Measurements from ENCODE around the gene ZEB2. TPM values are rescaled to one million over a fixed set of nuclear protein-coding genes. Genes with fewer than 3 reads are reported as not detected.

ZEB2 gene
- total and polyA plus RNA-seq, 4 donors: 7.6 to 39.6 (median 22.2) TPM

DNA sequence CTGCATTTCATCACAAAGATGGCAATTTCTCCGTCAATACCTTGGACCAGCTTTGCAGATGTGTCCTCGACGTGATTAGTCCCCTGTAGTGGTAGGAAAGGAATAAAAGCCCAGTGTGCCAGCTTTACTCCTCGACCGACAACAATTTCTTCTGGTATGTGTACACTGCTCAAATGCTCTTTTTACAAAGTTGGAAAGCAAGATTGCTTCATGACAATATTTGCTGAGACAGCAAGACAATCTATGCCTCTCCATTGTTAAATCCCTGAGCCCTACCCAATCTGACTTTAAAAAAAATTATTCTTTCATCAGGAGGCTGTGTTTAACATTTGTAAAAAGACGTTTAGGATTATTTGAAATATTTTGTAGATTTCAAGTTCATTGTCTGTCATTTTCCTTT, 27.6 kb upstream of the ZEB2 start:
- no peak for TF ChIP-seq GABPA (IDR thresholded peaks at IDR 0.05 in 1 of 2, conservative IDR thresholded peaks at IDR 0.05 in 1 of 2)
- TF ChIP-seq HNF4G (IDR thresholded peaks at IDR 0.05): no peak
- TF ChIP-seq, protein P1, sequence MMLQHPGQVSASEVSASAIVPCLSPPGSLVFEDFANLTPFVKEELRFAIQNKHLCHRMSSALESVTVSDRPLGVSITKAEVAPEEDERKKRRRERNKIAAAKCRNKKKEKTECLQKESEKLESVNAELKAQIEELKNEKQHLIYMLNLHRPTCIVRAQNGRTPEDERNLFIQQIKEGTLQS (IDR thresholded peaks at IDR 0.05): no peak
- no peak for TF ChIP-seq EGR1 (IDR thresholded peaks at IDR 0.05; ENCODE audit: low read depth in 2 of 2)
- no peak for TF ChIP-seq FOXA2 (IDR thresholded peaks at IDR 0.05)
- TF ChIP-seq JUND (IDR thresholded peaks at IDR 0.05): no peak
- TF ChIP-seq, protein P2, sequence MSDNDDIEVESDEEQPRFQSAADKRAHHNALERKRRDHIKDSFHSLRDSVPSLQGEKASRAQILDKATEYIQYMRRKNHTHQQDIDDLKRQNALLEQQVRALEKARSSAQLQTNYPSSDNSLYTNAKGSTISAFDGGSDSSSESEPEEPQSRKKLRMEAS (IDR thresholded peaks at IDR 0.05): no peak
- Histone ChIP-seq H3K9ac (ENCODE audit: low read depth in 1 of 2, low read length in 2 of 2) (no peak overlapping the region), H3K9me3 (ENCODE audit: control insufficient read depth in 4 of 4, low read length in 3 of 4) (no peaks in the 10 kb centered on the region), H3K27ac (ENCODE audit: low read depth in 1 of 2, low read length in 2 of 2) (no peak overlapping the region), H3K4me3 (ENCODE audit: low read depth in 1 of 3, low read length in 3 of 3) (no peak overlapping the region), H3K27me3 (ENCODE audit: control insufficient read depth in 4 of 4, insufficient read depth in 4 of 4, low read length in 3 of 4) (peaks cover 0 to 6% (median 2%) of the 10 kb centered on the region in 4 donors), H3K36me3 (ENCODE audit: control insufficient read depth in 4 of 4, insufficient read depth in 3 of 4, low read depth in 1 of 4, low read length in 3 of 4) (no peaks in the 10 kb centered on the region), H3K4me1 (ENCODE audit: control insufficient read depth in 4 of 4, insufficient read depth in 4 of 4, low read length in 3 of 4) (no peaks in the 10 kb centered on the region)
- WGBS: 66% methylated on average over 6 of the region's 6 CpGs
- no peak for DNase-seq (ENCODE audit: low spot score)

DNA sequence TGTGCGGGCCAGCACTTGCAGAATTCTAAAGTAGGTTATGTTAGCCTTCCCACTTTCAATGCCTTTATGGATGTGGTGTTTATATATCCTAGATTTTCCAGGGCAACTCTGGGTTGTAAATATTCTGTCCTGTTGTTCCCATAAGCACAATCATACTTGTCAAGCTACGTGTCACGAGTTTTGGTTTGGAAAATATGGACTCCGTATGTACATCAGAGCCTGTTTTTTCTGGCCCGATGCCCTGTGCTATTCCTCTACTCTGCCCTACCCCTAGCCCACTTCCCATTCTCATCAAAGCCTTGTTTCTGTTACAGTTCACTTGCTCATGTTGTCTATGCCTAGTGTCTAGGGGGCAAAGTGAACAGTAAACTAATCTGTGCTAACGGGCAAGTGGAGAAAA, 27.0 kb upstream of the ZEB2 start:
- no peaks in the 10 kb centered on the region for H3K4me1 ChIP-seq (ENCODE audit: control insufficient read depth in 4 of 4, insufficient read depth in 4 of 4, low read length in 3 of 4)
- peaks cover 0 to 6% (median 2%) of the 10 kb centered on the region in 4 donors for H3K27me3 ChIP-seq (ENCODE audit: control insufficient read depth in 4 of 4, insufficient read depth in 4 of 4, low read length in 3 of 4)
- DNase-seq (ENCODE audit: low spot score): no peak
- no peak overlapping the region for H3K9ac ChIP-seq (ENCODE audit: low read depth in 1 of 2, low read length in 2 of 2)
- H3K9me3 ChIP-seq (ENCODE audit: control insufficient read depth in 4 of 4, low read length in 3 of 4): no peaks in the 10 kb centered on the region
- WGBS: 82% methylated on average over 6 of the region's 6 CpGs
- H3K4me3 ChIP-seq (ENCODE audit: low read depth in 1 of 3, low read length in 3 of 3): no peak overlapping the region
- H3K36me3 ChIP-seq (ENCODE audit: control insufficient read depth in 4 of 4, insufficient read depth in 3 of 4, low read depth in 1 of 4, low read length in 3 of 4): no peaks in the 10 kb centered on the region
- H3K27ac ChIP-seq (ENCODE audit: low read depth in 1 of 2, low read length in 2 of 2): no peak overlapping the region
- no peak for TF ChIP-seq RAD21 (IDR thresholded peaks at IDR 0.05)

DNA sequence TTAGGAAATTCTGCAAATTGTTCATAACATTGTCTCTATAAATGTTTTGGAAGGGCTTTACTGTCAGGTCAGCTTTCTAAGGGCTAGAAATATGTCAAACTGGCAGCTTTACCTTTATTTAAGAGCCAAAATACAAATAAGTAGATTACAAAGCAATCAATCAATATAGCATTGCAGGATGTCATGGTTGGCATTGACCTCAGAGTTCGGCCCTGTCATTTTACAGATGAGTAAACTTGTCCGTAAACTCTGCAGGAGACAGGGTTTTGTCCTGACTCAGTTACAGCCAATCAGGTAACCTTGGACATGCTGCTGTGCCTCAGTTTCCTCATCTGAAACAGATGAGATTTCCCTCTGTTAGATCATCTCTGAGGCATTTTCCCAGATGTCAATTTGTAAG, 25.9 kb upstream of the ZEB2 start:
- H3K4me3 ChIP-seq (ENCODE audit: low read depth in 1 of 3, low read length in 3 of 3): no peak overlapping the region
- peaks cover 0 to 6% (median 2%) of the 10 kb centered on the region in 4 donors for H3K27me3 ChIP-seq (ENCODE audit: control insufficient read depth in 4 of 4, insufficient read depth in 4 of 4, low read length in 3 of 4)
- 49% methylated on average over 2 of the region's 2 CpGs for WGBS
- H3K4me1 ChIP-seq (ENCODE audit: control insufficient read depth in 4 of 4, insufficient read depth in 4 of 4, low read length in 3 of 4): no peaks in the 10 kb centered on the region
- no peaks in the 10 kb centered on the region for H3K9me3 ChIP-seq (ENCODE audit: control insufficient read depth in 4 of 4, low read length in 3 of 4)
- H3K9ac ChIP-seq (ENCODE audit: low read depth in 1 of 2, low read length in 2 of 2): no peak overlapping the region
- DNase-seq (ENCODE audit: low spot score): no peak
- H3K36me3 ChIP-seq (ENCODE audit: control insufficient read depth in 4 of 4, insufficient read depth in 3 of 4, low read depth in 1 of 4, low read length in 3 of 4): no peaks in the 10 kb centered on the region
- no peak overlapping the region for H3K27ac ChIP-seq (ENCODE audit: low read depth in 1 of 2, low read length in 2 of 2)
- TF ChIP-seq HNF4G (IDR thresholded peaks at IDR 0.05) (no peak), TAF1 (conservative IDR thresholded peaks at IDR 0.05) (no peak), FOXA2 (IDR thresholded peaks at IDR 0.05) (no peak), RXRA (IDR thresholded peaks at IDR 0.05) (no peak)
- TF ChIP-seq, protein P1 (IDR thresholded peaks at IDR 0.05): no peak
- TF ChIP-seq, protein P3, sequence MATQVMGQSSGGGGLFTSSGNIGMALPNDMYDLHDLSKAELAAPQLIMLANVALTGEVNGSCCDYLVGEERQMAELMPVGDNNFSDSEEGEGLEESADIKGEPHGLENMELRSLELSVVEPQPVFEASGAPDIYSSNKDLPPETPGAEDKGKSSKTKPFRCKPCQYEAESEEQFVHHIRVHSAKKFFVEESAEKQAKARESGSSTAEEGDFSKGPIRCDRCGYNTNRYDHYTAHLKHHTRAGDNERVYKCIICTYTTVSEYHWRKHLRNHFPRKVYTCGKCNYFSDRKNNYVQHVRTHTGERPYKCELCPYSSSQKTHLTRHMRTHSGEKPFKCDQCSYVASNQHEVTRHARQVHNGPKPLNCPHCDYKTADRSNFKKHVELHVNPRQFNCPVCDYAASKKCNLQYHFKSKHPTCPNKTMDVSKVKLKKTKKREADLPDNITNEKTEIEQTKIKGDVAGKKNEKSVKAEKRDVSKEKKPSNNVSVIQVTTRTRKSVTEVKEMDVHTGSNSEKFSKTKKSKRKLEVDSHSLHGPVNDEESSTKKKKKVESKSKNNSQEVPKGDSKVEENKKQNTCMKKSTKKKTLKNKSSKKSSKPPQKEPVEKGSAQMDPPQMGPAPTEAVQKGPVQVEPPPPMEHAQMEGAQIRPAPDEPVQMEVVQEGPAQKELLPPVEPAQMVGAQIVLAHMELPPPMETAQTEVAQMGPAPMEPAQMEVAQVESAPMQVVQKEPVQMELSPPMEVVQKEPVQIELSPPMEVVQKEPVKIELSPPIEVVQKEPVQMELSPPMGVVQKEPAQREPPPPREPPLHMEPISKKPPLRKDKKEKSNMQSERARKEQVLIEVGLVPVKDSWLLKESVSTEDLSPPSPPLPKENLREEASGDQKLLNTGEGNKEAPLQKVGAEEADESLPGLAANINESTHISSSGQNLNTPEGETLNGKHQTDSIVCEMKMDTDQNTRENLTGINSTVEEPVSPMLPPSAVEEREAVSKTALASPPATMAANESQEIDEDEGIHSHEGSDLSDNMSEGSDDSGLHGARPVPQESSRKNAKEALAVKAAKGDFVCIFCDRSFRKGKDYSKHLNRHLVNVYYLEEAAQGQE (IDR thresholded peaks at IDR 0.05): no peak
